CD4-positive, alpha-beta T cell treated with Interleukin-10 for 1 hour (primary cell): ENCODE measurements around the gene RPL18.
"Not testable (repeated sequence)": the region's sequence is repeated elsewhere in the genome, so short reads cannot be mapped to it uniquely, and the experiment has no call there.

Source experiments
- DNase-seq: peaks from one replicate; pipeline ENCODE4 v3.0.0-alpha.2; 2020

Gene RPL18

GRCh38 chr19:48613024-48613851 lies 5.7 kb downstream of the RPL18 start:
- no peak for DNase-seq

DNA sequence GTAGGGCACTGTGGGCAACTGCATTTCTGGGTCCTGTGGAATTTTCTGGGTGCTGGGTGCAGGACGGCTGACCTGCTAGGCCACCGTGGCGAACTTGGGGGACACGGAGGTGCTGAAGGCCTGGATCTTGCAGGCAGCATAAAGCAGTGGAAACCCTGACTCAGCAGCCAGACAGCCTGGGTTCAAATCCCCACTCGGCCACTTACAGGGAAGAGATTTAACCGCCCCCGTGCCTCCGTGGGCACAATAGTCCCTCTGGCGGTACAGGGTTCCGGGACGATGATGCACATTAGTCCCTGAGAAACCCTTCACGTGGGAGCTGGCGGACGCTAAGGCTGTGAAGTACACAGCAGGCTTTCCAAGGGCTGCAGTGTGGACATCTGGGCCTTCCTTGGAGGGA lies 7.1 kb downstream of the RPL18 start:
- no peak for DNase-seq

- no peak for DNase-seq
Observed at GRCh38 chr19:48609571-48610108, 9.3 kb downstream of the RPL18 start.

DNA sequence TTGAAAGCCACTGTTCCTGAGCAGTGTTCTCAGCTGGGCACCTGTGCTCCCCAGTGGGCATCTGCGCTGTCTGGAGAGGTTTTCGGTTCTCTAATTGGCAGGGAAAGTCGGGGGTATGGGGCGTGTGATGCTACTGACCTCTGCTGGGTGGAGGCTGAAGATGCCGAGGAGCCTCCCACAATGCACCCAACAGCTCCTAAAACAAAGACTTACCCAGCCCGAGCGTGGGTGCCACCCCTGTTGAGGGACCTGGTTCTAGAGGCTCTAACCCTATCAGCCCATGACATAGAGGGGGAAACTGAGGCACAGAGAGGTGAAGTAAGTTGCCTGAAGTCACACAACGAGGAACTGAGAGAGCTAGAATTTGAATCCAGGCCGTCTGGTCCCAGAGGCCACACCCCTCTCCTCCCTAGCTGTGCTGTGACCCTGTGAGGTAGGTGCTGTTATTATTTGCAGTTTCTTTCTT lies 10.1 kb downstream of the RPL18 start:
- peak; percentile 75 for DNase-seq

DNA sequence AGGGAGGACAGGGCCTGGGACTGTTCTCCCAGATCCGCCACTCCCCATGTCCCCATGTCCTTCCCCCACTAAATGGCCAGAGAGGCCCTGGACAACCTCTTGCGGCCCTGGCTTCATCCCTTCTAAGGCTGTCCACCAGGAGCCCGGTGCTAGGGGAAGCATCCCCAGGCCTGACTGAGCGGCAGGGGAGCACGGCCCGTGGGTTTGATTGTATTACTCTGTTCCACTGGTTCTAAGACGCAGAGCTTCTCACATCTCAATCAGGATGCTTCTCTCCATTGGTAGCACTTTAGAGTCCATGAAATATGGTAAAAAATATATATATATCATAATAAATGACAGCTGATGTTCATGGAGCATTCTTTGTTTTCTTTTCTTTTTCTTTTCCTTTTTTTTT lies 11.6 kb downstream of the RPL18 start:
- DNase-seq: no peak

GRCh38 chr19:48606463-48607358 lies 12.3 kb downstream of the RPL18 start, which contains the start of gene SPACA4:
TSS of gene SPACA4 (plus strand) at chr19:48606742. CDS start at chr19:48606979, 237 bp downstream.
- no peak for DNase-seq

- no peak for DNase-seq
Observed at GRCh38 chr19:48603850-48604249, 15.1 kb downstream of the RPL18 start.

GRCh38 chr19:48603449-48603848 lies 15.5 kb downstream of the RPL18 start:
- DNase-seq: no peak

DNA sequence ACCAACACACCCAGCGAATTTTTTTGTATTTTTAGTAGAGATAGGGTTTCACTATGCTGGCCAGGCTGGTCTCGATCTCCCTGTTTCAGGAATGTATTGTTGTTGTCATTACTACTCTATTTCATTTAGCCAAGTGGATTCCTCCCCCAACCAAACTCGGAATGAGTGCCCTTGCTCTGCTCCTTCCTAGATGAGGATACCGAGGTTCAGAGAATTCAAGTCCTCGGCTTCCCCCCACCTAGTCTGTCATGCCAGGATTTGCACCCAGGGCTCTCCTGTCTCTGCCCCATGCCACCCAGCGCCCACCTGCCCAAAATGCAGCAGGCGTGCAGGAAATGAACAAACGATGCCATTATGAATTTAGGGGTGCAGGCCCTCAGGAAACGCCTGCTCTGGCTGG lies 16.0 kb downstream of the RPL18 start:
- DNase-seq: no peak

DNA sequence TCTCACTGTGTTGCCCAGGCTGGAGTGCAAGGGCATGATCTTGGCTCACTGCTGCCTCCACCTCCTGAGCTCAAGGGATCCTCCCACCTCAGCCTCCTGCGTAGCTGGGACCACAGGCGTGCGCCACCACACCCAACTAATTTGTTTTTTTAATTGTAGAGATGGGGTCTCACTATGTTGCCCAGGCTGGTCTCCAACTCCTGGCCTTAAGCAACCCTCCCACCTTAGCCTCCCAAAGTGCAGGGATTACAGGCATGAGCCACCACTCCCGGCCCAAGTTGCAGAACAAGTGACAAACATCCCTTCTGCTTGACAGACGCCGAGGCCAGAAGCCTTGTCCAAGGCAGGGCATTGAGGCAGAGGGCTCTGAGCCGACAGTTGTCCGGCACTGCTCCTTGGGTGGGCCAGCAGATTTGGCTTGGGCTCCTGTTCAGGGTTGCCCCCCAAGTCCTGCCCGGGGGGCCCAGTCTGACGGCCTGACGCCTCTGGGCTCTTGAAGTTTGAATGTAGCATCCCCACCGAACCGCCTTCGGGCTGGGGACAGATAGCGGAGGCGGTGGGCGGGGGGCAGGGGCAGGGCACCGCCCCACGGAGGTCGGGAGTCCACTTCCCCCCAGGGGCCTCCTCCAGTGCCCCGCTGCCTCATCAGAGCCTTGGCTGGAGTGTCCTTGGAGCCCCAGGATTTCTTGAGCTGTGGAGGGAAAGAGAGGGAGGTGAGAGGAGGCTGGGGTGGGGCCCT lies 18.1 kb downstream of the RPL18 start:
- DNase-seq: no peak

DNA sequence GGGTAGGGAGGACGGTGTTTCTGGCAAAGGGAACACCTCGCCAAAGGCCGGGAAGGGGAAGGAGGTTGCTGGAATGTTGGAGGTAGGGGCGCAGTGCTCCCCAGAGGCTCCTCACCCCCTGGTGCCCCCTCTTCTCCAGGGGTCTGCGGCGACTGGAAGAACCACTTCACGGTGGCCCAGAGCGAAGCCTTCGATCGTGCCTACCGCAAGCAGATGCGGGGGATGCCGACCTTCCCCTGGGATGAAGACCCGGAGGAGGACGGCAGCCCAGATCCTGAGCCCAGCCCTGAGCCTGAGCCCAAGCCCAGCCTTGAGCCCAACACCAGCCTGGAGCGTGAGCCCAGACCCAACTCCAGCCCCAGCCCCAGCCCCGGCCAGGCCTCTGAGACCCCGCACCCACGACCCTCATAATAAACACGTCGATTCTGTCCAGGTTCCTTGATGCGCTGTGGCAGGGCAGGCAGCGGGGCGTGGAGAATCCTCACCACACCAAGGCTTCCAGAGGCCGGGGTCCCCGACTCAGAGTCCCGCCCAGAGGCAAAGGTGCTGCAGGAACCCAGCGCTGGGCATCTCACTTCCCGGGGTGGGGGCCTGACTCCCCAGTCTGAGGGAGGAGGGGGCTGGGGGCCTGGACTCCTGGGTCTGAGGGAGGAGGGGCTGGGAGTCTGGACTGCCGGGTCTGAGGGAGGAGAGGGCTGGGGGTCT lies 19.8 kb downstream of the RPL18 start:
- DNase-seq: no peak

GRCh38 chr19:48596679-48597465 lies 22.1 kb downstream of the RPL18 start:
- peak; percentile 68 for DNase-seq

DNA sequence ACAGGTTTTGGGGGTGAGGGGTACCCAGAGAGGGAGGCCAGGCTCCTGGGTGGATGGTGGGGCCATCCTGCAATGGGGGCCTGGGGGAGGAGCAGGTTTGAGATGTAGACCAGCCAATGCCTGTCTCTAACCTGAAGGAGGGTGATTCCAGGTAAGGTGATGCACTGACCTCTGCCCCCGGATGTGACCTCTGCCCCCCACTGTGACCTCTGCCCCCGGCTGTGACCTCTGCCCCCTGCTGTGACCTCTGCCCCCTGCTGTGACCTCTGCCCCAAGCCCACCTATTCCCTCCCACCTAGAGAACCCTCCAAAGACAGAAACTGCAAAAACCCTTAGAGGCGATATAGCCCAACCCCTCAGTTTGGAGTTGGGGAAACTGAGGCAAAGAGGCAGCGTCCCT lies 22.7 kb downstream of the RPL18 start:
- DNase-seq: no peak

DNA sequence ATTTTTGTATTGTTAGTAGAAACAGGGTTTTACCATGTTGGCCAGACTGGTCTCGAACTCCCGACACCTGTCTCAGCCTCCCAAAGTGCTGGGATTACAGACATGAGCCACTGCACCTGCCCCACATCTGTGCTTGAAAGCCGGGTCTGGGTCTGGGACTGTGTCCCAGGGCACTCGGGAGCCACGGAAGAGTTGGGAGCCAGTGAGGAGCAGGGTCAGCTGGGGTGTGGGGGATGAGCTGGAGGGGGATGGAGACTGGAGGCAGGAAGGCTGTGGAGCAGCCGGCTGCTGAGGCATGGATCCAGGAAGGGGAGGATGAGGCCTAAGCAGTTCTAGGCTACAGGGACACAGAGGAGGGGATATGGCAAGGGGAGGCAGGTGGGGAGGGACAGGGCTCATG lies 23.1 kb downstream of the RPL18 start:
- no peak for DNase-seq

- DNase-seq: no peak
Observed at GRCh38 chr19:48595171-48595570, 23.8 kb downstream of the RPL18 start.

- DNase-seq: no peak
Observed at GRCh38 chr19:48591021-48591420, 28.0 kb downstream of the RPL18 start.

DNA sequence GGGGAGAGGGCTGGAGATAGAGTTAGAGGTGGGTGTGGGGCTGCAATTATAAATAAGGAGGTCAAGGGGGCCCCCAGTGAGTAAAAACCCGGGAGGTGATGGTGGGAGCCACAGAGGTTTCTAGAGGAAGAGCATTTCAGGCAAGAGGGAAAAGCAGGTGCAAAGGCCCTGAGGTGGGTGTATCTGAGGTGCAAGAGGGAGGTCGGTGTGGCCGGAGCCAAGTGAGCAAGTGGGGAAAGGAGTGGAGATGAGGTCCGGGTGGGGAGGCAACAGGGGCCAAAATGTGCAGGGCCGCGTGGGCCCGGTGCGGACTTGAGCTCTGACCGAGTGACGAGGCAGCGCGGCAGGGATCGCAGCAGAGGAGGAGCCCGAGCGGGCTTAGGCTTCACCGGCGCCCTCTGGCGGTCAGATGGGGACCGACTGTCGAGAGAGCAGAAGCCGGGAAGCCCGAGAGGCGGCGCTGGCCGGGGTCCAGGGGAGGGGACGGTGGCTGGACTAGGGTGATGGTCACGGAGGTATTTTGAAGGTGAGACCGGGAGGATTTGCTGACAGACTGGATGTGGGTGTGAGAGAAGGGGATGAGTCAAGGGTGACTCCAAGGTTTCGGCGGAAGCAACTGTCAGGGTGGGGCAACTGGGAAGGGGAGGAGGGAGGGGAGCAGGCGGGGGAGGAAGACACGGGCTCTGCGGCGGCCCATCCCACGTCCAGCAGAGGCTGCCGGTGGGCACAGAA lies 30.1 kb downstream of the RPL18 start:
- DNase-seq: peak; percentile 86

DNA sequence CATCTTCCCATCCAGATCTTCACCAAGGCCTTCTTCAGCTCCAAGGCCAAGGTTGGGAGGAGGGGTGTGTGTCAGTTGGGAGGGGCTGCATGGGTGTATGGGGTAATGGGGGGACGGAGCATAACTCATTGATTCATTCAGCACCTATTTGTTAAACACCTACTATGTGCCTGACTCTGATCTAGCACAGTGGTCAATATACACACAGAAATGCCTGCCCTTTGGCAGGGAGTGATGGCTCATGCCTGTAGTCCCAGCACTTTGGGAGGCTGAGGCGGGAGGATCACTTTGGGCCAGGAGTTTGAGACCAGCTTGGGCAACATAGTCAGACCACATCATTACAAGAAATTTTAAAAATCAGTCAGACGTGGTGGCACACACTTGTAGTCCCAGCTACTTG lies 31.6 kb downstream of the RPL18 start:
- DNase-seq: no peak

GRCh38 chr19:48582168-48582567 lies 36.8 kb downstream of the RPL18 start:
- DNase-seq: no peak

GRCh38 chr19:48578891-48579290 lies 40.1 kb downstream of the RPL18 start:
- no peak for DNase-seq

DNA sequence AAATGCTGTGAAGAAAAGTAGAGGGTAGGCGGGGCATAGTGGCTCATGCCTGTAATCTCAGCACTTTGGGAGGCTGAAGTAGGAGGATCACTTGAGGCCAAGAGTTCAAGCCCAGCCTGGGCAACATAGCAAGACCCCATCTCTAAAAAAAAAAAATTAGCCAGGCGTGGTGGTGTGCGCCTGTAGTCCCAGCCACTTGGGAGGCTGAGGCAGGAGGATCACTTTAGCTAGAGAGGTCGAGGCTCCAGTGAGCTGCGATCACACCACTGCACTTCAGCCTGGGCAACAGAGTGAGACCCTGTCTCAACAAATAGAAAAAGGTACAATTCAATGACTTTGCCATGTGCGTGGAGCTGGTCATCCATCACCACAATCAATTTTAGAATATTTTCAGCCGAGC lies 41.1 kb downstream of the RPL18 start:
- DNase-seq: not testable (repeated sequence)
